Suppressor macrophage treated with lipopolysaccharide for 4 hours (primary cell): ENCODE data around the gene MYBBP1A.
"Not testable (repeated sequence)": the region's sequence is repeated elsewhere in the genome, so short reads cannot be mapped to it uniquely, and the experiment has no call there.

ENCODE experiments used
- DNase-seq: peaks from one replicate; pipeline ENCODE4 v3.0.0-alpha.2; 2020

The MYBBP1A gene

GRCh38 chr17:4588391-4588790 lies 33.2 kb upstream of the MYBBP1A start:
- no peak for DNase-seq

GRCh38 chr17:4587803-4588202 lies 32.6 kb upstream of the MYBBP1A start:
- DNase-seq, result no peak

GRCh38 chr17:4587195-4587594 lies 32.0 kb upstream of the MYBBP1A start:
- no peak for DNase-seq

- no peak for DNase-seq
Measured at GRCh38 chr17:4586043-4586442, 30.9 kb upstream of the MYBBP1A start.

- DNase-seq, result no peak
Measured at GRCh38 chr17:4585638-4585994, 30.4 kb upstream of the MYBBP1A start.

- no peak for DNase-seq
Measured at GRCh38 chr17:4584917-4585637, 29.9 kb upstream of the MYBBP1A start.

- DNase-seq, result no peak
Measured at GRCh38 chr17:4584101-4584916, 29.1 kb upstream of the MYBBP1A start, which contains the start of gene SMTNL2. Gene SMTNL2 (plus strand): TSS chr17:4584529. CDS start chr17:4584606, 77 bp downstream.

GRCh38 chr17:4583782-4584100 lies 28.6 kb upstream of the MYBBP1A start:
- DNase-seq, result no peak

GRCh38 chr17:4583206-4583605 lies 28.0 kb upstream of the MYBBP1A start:
- DNase-seq, result no peak

- DNase-seq, result no peak
Measured at GRCh38 chr17:4582691-4583090, 27.5 kb upstream of the MYBBP1A start.

GRCh38 chr17:4582101-4582501 lies 26.9 kb upstream of the MYBBP1A start:
- no peak for DNase-seq

GRCh38 chr17:4580291-4580690 lies 25.1 kb upstream of the MYBBP1A start:
- no peak for DNase-seq

GRCh38 chr17:4579678-4580077 lies 24.5 kb upstream of the MYBBP1A start:
- DNase-seq, result no peak

GRCh38 chr17:4578349-4578748 lies 23.2 kb upstream of the MYBBP1A start:
- not testable (repeated sequence) for DNase-seq

GRCh38 chr17:4577386-4577993 lies 22.3 kb upstream of the MYBBP1A start:
- no peak for DNase-seq

- no peak for DNase-seq
Measured at GRCh38 chr17:4576729-4577322, 21.6 kb upstream of the MYBBP1A start.

- no peak for DNase-seq
Measured at GRCh38 chr17:4576161-4576558, 21.0 kb upstream of the MYBBP1A start.

GRCh38 chr17:4574448-4575045 lies 19.4 kb upstream of the MYBBP1A start:
- DNase-seq, result no peak

GRCh38 chr17:4573669-4574068 lies 18.5 kb upstream of the MYBBP1A start:
- peak; percentile 90 for DNase-seq

GRCh38 chr17:4573115-4573514 lies 17.9 kb upstream of the MYBBP1A start:
- DNase-seq, result no peak

- no peak for DNase-seq
Measured at GRCh38 chr17:4572131-4572530, 16.9 kb upstream of the MYBBP1A start.

GRCh38 chr17:4569591-4569990 lies 14.4 kb upstream of the MYBBP1A start:
- no peak for DNase-seq

- DNase-seq, result peak; percentile 73
Measured at GRCh38 chr17:4566785-4567184, 11.6 kb upstream of the MYBBP1A start.
